Measurements from ENCODE around the gene UPF2. TPM values are rescaled to one million over a fixed set of nuclear protein-coding genes. Genes with fewer than 3 reads are reported as not detected.
"Not testable (repeated sequence)": the region's sequence is repeated elsewhere in the genome, so short reads cannot be mapped to it uniquely, and the experiment has no call there.

UPF2 gene
- total RNA-seq, 3 donors from 2014 or later (not counting 1 experiment from before 2014, with no cell fraction given) = 29.3 to 33.2 (median 30.1) TPM

DNA sequence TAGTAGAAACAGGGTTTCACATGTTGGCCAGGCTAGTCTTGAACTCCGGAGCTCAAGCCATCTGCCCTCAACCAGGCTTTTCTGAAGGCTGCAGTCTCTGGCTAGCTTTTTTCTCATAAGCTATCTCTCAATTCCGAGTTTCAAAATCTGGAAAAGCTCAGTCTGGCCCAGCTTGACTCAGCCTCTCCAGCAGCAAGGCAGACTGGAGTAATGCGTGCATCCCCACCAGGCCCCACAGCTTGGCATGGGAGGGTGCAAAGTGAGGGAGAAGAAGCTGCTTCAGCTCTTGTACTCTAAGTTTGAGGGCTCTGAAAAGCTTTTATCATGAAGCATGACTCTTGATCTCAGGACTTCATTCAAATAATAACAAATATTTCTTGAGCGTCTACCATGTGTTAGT lies 30.9 kb upstream of the UPF2 start:
- H3K4me3 ChIP-seq (ENCODE audit: low read length) = no peak overlapping the region
- H3K4me3 Mint-ChIP-seq = no peak overlapping the region
- TF ChIP-seq CTCF (IDR thresholded peaks at IDR 0.05) = no peak
- H3K27ac ChIP-seq (ENCODE audit: low read length) = no peak overlapping the region
- no peaks in the 10 kb centered on the region for H3K27me3 Mint-ChIP-seq (ENCODE audit: low read depth in 2 of 2)
- no peaks in the 10 kb centered on the region for H3K27me3 ChIP-seq (ENCODE audit: control insufficient read depth, insufficient read depth, low read length)
- H3K9me3 ChIP-seq (ENCODE audit: control insufficient read depth, insufficient read depth, low read length) = no peaks in the 10 kb centered on the region
- no peaks in the 10 kb centered on the region for H3K36me3 ChIP-seq (ENCODE audit: control insufficient read depth, insufficient read depth, low read length)
- H3K36me3 Mint-ChIP-seq = no peaks in the 10 kb centered on the region
- ATAC-seq (no peak), DNase-seq (no peak)
- intact Hi-C loops (cut with micrococcal nuclease) = no loop called here
- WGBS (ENCODE audit: insufficient coverage) = 92% methylated on average over 4 of the region's 4 CpGs
- H3K4me1 Mint-ChIP-seq = peaks cover 12 to 16% of the 10 kb centered on the region in 2 donors
- no peak overlapping the region for H3K27ac Mint-ChIP-seq
- peaks cover 8% of the 10 kb centered on the region for H3K4me1 ChIP-seq (ENCODE audit: control insufficient read depth, insufficient read depth, low read length)
- H3K9me3 Mint-ChIP-seq = no peaks in the 10 kb centered on the region

- H3K4me3 ChIP-seq (ENCODE audit: low read length); H3K27ac ChIP-seq (ENCODE audit: low read length); H3K9me3 Mint-ChIP-seq; H3K4me3 Mint-ChIP-seq; intact Hi-C loops (cut with micrococcal nuclease); H3K36me3 Mint-ChIP-seq; H3K27me3 ChIP-seq (ENCODE audit: control insufficient read depth, insufficient read depth, low read length); H3K27ac Mint-ChIP-seq; ATAC-seq; DNase-seq; H3K9me3 ChIP-seq (ENCODE audit: control insufficient read depth, insufficient read depth, low read length); H3K27me3 Mint-ChIP-seq (ENCODE audit: low read depth in 2 of 2); H3K36me3 ChIP-seq (ENCODE audit: control insufficient read depth, insufficient read depth, low read length): not testable (repeated sequence)
- H3K4me1 ChIP-seq (ENCODE audit: control insufficient read depth, insufficient read depth, low read length) = peaks cover 14% of the 10 kb centered on the region
- peaks cover 12 to 16% of the 10 kb centered on the region in 2 donors for H3K4me1 Mint-ChIP-seq
- WGBS (ENCODE audit: insufficient coverage) = 95% methylated on average over 12 of the region's 15 CpGs
Measured at GRCh38 chr10:12071441-12071840, 28.8 kb upstream of the UPF2 start.

GRCh38 chr10:12068449-12069269 lies 26.1 kb upstream of the UPF2 start, which contains the start of gene DHTKD1:
TSS of gene DHTKD1 (plus strand) at chr10:12068954. CDS start at chr10:12069034, 80 bp downstream.
- WGBS (ENCODE audit: insufficient coverage) = 3% methylated on average over 66 of the region's 66 CpGs
- intact Hi-C loops (cut with micrococcal nuclease) = loop anchor here (1.0 kb wide), 2 partner anchors 25 to 61 kb away; partner anchors contain the start of gene SEC61A2
- Histone ChIP-seq H3K27me3 (ENCODE audit: control insufficient read depth, insufficient read depth, low read length) (no peaks in the 10 kb centered on the region), H3K4me1 (ENCODE audit: control insufficient read depth, insufficient read depth, low read length) (peaks cover 14% of the 10 kb centered on the region), H3K36me3 (ENCODE audit: control insufficient read depth, insufficient read depth, low read length) (no peaks in the 10 kb centered on the region), H3K27ac (ENCODE audit: low read length) (peak within 1 kb of the TSS; percentile 69), H3K4me3 (ENCODE audit: low read length) (peak within 1 kb of the TSS; percentile 83), H3K9me3 (ENCODE audit: control insufficient read depth, insufficient read depth, low read length) (no peaks in the 10 kb centered on the region)
- Mint-ChIP-seq H3K4me3 (peak within 1 kb of the TSS; percentile 90), H3K4me1 (peaks cover 12 to 16% of the 10 kb centered on the region in 2 donors), H3K27ac (peak within 1 kb of the TSS; percentile 81 to 85), H3K27me3 (ENCODE audit: low read depth in 2 of 2) (no peaks in the 10 kb centered on the region), H3K9me3 (no peaks in the 10 kb centered on the region), H3K36me3 (no peaks in the 10 kb centered on the region)
- DNase-seq (peak; percentile 98 to 99), ATAC-seq (peak; percentile 97 to 100 (median 97))
- TF ChIP-seq CTCF (IDR thresholded peaks at IDR 0.05) = no peak

GRCh38 chr10:12067336-12067735 lies 24.7 kb upstream of the UPF2 start:
- H3K27ac ChIP-seq (ENCODE audit: low read length) = no peak overlapping the region
- 100% methylated on average over 2 of the region's 2 CpGs for WGBS (ENCODE audit: insufficient coverage)
- H3K4me1 ChIP-seq (ENCODE audit: control insufficient read depth, insufficient read depth, low read length) = peaks cover 14% of the 10 kb centered on the region
- H3K4me3 ChIP-seq (ENCODE audit: low read length) = no peak overlapping the region
- Mint-ChIP-seq H3K9me3 (no peaks in the 10 kb centered on the region), H3K27me3 (ENCODE audit: low read depth in 2 of 2) (no peaks in the 10 kb centered on the region), H3K4me3 (peak overlapping the region; percentile 25), H3K4me1 (peaks cover 12 to 16% of the 10 kb centered on the region in 2 donors), H3K27ac (peak overlapping the region in 1 of 2 donors; percentile 81), H3K36me3 (no peaks in the 10 kb centered on the region)
- no peaks in the 10 kb centered on the region for H3K27me3 ChIP-seq (ENCODE audit: control insufficient read depth, insufficient read depth, low read length)
- no peaks in the 10 kb centered on the region for H3K9me3 ChIP-seq (ENCODE audit: control insufficient read depth, insufficient read depth, low read length)
- no peaks in the 10 kb centered on the region for H3K36me3 ChIP-seq (ENCODE audit: control insufficient read depth, insufficient read depth, low read length)
- ATAC-seq (no peak), DNase-seq (no peak)
- TF ChIP-seq CTCF (IDR thresholded peaks at IDR 0.05) = no peak
- intact Hi-C loops (cut with micrococcal nuclease) = no loop called here
